NCI-H1436 treated with DMSO at 0.1 percent for 48 hours (cell line): ENCODE results near the gene MYO7A.
"Not testable (repeated sequence)": the region's sequence is repeated elsewhere in the genome, so short reads cannot be mapped to it uniquely, and the experiment has no call there.

ENCODE experiments used
- DNase-seq: peaks from one replicate; lab custom pipeline; 2025; lab: John Stamatoyannopoulos, UW

The MYO7A gene

GRCh38 chr11:77093056-77093891 lies 34.8 kb upstream of the MYO7A start:
- DNase-seq, result no peak

- no peak for DNase-seq
Measured at GRCh38 chr11:77093987-77094840, 33.8 kb upstream of the MYO7A start.

- no peak for DNase-seq
Measured at GRCh38 chr11:77094841-77095365, 33.1 kb upstream of the MYO7A start.

GRCh38 chr11:77095551-77096490 lies 32.2 kb upstream of the MYO7A start:
- DNase-seq, result no peak

GRCh38 chr11:77096591-77097019 lies 31.4 kb upstream of the MYO7A start:
- no peak for DNase-seq

GRCh38 chr11:77097180-77097579 lies 30.9 kb upstream of the MYO7A start:
- DNase-seq, result not testable (repeated sequence)

- no peak for DNase-seq
Measured at GRCh38 chr11:77100166-77101042, 27.6 kb upstream of the MYO7A start.

GRCh38 chr11:77101043-77101537 lies 27.0 kb upstream of the MYO7A start:
- DNase-seq, result no peak

- no peak for DNase-seq
Measured at GRCh38 chr11:77102246-77103210, 25.5 kb upstream of the MYO7A start, which contains the start of gene OMP. Gene OMP (plus strand): TSS chr11:77102840. CDS start chr11:77102840, 0 bp downstream.

- no peak for DNase-seq
Measured at GRCh38 chr11:77103319-77103718, 24.7 kb upstream of the MYO7A start.

GRCh38 chr11:77104727-77105126 lies 23.3 kb upstream of the MYO7A start:
- no peak for DNase-seq

- no peak for DNase-seq
Measured at GRCh38 chr11:77106321-77106720, 21.7 kb upstream of the MYO7A start.

GRCh38 chr11:77106759-77107158 lies 21.3 kb upstream of the MYO7A start:
- no peak for DNase-seq

GRCh38 chr11:77107950-77108349 lies 20.1 kb upstream of the MYO7A start:
- no peak for DNase-seq

- no peak for DNase-seq
Measured at GRCh38 chr11:77108436-77108835, 19.6 kb upstream of the MYO7A start.

GRCh38 chr11:77109236-77110019 lies 18.6 kb upstream of the MYO7A start:
- peak; percentile 55 for DNase-seq

GRCh38 chr11:77110836-77111235 lies 17.2 kb upstream of the MYO7A start:
- no peak for DNase-seq

GRCh38 chr11:77111277-77111676 lies 16.8 kb upstream of the MYO7A start:
- no peak for DNase-seq
